ENCODE measurements around the gene SYNJ2.

Gene SYNJ2

DNA sequence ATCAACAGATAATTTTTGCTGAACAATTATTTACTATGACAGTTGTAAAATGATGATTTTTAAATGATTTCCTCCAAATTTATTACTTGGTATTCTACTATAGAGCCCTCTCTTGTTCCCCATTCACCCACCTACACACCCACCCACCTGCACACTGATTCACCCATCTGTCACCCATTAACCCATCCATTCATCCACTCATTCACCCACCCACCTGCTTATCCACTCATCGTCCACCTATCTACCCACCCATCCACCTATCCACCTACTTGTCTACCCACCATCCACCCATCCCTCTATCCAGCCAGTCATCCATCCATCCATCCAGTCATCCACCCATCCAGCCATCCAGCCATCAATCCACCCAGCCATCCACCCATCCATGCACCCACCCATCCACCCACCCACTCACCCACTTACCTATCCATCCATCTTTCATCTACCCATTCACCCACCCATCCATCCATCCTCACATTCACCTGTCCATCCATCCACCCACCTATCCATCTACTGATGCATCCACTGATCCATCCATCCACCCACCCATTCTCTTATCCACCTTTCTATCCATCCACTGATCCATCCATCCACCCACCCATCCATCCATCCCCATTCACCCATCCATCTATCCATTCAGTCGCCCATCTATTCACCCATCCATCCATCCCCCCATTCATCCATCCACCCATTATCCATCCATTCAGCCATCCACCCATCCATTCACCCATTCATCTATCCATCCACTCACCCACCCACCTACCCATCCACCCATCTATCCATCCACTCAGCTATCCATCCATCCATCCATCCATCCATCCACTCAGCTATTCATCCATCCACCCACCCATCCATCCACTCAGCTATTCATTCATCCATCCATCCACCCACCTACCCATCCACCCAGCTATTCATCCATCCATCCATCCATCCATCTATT lies 72.0 kb downstream of the SYNJ2 start:
- DNase-seq (ENCODE audit: low read depth in 3 of 3, low spot score in 1 of 3) = no peak

DNA sequence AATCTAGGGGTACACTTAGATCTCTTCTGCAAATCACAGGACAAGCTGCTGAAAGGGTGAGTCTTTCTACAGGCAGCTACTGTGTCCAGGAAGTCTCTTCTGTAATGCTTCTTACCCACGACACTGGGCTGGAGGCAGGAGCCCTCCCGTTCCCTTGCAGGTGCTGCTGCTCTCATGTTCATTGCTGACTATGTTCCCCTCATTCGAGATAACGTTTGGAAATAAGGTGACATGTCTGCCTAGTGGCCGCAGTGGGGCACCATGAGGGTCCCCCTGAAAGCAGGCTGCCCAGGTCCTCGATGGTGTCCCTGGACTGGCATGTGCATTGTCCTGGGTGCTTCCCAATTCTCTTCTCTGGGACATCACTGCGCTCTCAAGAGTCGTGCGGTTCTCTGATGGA lies 74.7 kb downstream of the SYNJ2 start:
- DNase-seq (ENCODE audit: low read depth in 3 of 3, low spot score in 1 of 3) = no peak

DNA sequence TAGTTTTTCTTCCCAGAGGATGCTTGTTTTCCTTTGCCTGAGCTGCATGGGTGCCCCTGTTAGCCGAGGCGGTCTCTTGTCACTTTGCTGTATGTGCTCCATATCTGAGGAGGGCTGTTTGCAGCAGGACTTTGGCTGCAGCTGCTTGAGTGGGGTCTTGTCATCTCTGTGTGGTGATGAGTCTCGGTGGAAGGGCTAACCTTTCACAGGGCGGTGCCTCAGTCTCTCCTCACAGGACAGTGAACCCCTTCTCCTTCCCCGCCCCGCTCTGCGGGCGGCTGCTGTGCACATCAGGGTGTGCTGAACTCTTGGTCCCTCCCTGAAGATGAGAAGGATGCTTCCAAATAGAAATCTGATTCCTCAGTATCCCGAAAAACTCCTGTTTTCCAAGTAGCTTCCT lies 75.1 kb downstream of the SYNJ2 start:
- DNase-seq (ENCODE audit: low read depth in 3 of 3, low spot score in 1 of 3) = no peak

DNA sequence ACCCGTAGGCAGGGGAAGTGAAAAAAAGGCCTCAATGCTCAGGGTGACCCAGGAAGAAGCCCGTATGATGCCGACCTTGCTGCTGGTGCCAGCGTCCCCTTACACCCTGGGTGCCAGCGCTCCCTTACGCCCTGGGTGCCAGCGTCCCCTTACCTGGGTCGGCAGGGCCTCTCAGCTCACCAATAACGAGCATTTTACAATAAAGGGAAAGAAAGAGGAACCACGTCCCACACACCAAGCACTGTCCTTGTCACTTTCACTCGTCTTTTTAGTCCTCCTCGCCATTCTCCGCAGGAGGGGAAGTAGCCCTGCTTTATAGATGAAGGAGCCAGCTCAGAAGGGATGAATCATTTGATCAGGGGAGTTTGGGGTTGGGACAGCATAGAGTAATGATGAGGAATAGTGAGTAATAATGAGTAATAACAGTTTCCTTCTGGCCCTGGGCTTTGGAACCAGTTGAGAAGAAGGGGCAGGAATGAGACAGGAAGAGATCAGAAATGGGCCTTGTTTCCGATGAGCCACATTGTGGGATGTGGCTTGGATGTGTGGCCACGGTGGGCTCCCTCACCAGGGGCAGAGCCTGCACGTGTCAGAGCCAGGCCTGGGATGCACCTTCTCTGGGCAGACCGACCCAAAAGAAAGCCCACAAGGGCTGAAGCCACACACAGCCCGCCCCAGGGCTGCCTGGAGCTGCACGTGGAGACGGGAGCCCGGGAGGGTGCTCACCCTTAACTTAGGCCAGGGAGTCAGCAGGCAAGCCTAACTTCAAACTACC lies 75.7 kb downstream of the SYNJ2 start:
- no peak for DNase-seq (ENCODE audit: low read depth in 3 of 3, low spot score in 1 of 3)

- DNase-seq (ENCODE audit: low read depth in 3 of 3, low spot score in 1 of 3) = no peak
Measured at GRCh38 chr6:158058171-158058651, 76.5 kb downstream of the SYNJ2 start.

DNA sequence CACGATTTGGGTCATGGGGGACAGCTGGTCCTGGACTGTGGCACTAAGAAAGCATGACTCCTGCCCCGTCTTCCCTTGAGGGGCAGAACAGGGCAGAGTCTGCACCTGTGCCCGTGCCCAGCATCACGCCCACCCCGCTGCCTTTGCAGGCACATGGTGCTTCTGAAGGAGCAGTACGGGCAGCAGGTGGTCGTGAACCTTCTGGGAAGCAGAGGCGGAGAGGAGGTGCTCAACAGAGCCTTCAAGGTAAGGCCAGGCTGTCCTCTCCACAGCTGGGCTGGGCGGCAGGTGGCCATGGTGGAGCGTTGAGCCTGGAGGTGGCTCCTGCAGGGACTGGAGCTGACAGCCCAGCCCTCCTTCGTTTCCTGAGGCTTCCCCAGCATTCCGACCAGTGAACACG lies 77.4 kb downstream of the SYNJ2 start:
- no peak for DNase-seq (ENCODE audit: low read depth in 3 of 3, low spot score in 1 of 3)

GRCh38 chr6:158060455-158061360 lies 79.0 kb downstream of the SYNJ2 start:
- DNase-seq (ENCODE audit: low read depth in 3 of 3, low spot score in 1 of 3) = no peak

- no peak for DNase-seq (ENCODE audit: low read depth in 3 of 3, low spot score in 1 of 3)
Measured at GRCh38 chr6:158061361-158061708, 79.7 kb downstream of the SYNJ2 start.

DNA sequence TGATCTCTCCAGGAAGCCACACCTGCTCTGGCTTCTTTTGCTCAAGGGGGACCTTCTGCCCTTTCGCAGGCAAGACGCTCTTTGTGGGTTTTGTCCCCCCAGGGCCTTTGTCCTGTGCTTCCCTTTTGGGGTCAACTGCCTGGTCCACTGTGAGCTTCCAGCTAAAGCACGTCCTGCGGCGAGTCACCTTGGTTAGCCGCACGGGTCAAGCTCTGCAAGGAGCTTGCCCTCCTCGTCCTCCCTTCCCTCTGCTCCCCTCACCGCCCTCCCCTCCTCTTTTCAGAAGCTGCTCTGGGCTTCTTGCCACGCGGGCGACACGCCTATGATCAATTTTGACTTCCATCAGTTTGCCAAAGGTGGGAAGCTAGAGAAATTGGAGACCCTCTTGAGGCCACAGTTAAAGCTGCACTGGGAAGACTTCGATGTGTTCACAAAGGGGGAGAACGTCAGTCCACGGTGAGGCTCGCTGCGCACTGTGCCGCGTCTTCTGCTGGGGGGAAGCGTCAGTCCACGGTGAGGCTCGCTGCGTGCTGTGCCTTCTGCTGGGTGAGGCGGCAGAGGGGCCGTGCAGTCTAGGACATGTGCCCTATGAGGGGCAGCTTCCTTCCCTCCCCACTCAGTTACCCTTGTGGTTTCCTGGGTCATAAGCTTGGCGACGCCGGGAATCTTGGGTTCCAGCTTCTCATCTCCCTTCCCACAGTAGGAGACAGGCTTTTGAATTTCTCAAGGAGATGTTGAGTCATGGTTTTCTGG lies 80.2 kb downstream of the SYNJ2 start:
- no peak for DNase-seq (ENCODE audit: low read depth in 3 of 3, low spot score in 1 of 3)

DNA sequence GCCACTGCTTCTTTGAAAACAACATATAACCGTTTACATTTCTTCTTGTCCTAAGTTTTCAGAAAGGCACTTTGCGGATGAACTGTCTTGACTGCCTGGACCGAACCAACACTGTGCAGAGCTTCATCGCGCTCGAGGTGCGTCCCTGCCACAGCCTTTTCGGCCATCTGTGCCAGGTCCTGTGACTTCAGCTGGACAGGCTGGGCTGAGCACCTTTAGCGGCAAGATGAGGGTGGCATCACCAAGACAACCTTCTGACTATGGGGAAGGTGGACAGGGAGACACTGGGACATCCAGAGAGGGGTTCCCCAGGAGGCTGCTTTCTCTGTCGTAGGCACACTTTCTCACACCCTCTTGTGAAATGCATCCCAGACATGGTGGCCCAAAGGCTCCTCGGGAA lies 82.1 kb downstream of the SYNJ2 start:
- no peak for DNase-seq (ENCODE audit: low read depth in 3 of 3, low spot score in 1 of 3)

- no peak for DNase-seq (ENCODE audit: low read depth in 3 of 3, low spot score in 1 of 3)
Measured at GRCh38 chr6:158064725-158065251, 83.1 kb downstream of the SYNJ2 start.

GRCh38 chr6:158066136-158066781 lies 84.6 kb downstream of the SYNJ2 start:
- no peak for DNase-seq (ENCODE audit: low read depth in 3 of 3, low spot score in 1 of 3)

GRCh38 chr6:158067436-158068015 lies 85.9 kb downstream of the SYNJ2 start:
- no peak for DNase-seq (ENCODE audit: low read depth in 3 of 3, low spot score in 1 of 3)

DNA sequence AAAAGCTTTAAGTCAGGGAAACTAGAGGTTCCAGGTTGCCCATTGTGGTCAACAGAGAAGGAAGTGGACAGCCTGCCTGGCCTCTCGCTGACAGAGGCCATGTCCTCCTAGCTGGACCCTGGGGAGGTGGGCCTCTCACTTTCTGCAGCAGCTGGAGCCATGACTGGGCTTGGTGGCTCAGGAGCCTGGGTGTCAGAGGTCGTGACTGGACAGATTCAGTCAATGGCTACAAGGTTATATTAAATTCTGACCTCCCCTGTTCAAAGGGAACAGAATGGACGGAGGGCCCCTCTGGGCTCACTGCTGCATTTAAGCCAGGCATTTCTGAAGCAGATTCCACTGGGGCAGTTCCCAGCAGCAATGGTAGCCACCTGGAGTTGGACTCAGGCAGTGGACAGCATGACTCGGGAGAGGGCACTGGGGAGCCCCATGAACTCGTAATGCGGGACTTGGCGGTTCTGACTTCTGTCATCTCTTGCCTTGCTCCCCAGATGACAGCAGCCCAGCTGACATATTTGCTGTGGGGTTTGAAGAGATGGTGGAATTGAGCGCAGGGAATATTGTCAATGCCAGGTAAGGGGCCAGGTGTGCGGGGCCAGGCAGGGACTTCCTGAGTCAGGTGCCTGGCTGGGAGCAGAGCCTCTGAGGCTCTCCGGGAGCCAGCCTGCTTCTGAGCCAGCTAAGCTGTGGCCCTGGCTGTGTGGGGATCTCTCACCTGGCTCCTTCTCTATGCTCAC lies 86.7 kb downstream of the SYNJ2 start:
- DNase-seq (ENCODE audit: low read depth in 3 of 3, low spot score in 1 of 3) = no peak

DNA sequence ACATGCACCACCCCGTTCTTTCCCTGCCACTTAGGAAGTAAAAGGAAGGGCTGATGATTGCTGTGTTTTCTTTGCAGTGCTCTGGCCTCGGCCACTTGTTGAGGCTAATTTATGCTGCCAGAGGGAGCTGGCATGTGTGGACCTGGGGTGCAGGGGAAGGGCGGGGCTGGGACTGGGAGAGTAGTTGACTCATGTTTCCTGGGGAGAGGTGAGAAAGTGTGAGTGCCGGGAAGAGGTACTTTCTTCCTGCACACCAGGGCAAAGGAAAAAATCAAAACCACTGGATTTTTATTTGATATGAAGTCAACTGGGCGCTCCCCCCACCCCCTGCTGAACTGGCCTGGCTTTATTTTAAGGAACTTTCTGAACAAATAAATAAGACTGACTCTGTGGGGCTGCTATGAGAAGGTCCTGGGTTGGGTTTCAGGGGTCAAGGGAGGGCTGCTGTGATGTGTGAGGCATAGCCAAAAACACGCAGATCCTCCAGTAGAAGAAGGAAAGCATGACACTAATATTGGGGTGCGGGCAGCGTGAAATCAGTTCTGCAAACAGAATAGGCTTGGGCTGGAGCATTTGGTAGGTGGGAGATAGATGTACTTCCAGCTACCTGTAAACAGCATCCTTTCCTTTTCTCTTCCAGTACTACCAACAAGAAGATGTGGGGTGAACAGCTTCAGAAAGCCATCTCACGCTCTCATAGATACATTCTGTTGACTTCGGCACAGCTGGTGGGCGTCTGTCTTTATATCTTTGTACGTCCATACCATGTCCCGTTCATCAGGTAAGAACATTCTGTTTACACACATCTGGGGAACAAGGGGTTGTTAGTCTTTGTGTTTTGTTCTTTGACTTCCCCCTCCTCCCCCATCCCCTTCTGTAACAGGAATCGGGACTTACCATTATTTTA lies 87.5 kb downstream of the SYNJ2 start:
- DNase-seq (ENCODE audit: low read depth in 3 of 3, low spot score in 1 of 3) = no peak

GRCh38 chr6:158069800-158070195 lies 88.1 kb downstream of the SYNJ2 start:
- no peak for DNase-seq (ENCODE audit: low read depth in 3 of 3, low spot score in 1 of 3)

DNA sequence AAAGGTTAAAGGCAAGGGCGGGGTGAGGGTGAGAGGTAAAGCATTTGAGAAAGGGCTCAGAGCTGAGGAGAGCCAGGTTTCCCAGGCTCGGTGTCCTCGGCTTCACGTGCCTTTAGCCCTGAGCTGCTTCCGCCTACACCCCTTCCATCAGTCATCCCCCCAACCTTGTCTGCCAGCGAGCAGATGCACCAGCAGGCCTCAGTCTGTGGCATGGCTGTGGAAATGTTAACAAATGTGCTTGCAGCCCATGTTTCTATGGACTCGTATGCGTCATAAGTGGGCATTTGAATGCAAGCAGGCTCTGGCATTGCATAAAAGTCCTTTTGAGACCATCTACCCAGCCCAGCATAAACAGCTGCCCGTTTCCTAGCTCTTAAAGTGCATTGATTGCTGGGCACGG lies 88.8 kb downstream of the SYNJ2 start:
- DNase-seq (ENCODE audit: low read depth in 3 of 3, low spot score in 1 of 3) = no peak
